Caco-2 (cell line): ENCODE results near the gene NOPCHAP1. TPM values are rescaled to one million over a fixed set of nuclear protein-coding genes. Genes with fewer than 3 reads are reported as not detected.
"Not testable (repeated sequence)": the region's sequence is repeated elsewhere in the genome, so short reads cannot be mapped to it uniquely, and the experiment has no call there.

Experiments
- BruUV-seq: library from RNA; stranded (reverse); fragments of 400-500 nt; replicated peaks from 2 replicates; lab custom pipeline; 2021; lab: Mats Ljungman, UMichigan
- CTCF ChIA-PET: fragments of 300-600 bp; sonication (Branson Sonifier 250); formaldehyde crosslinking; loops from one replicate; lab custom pipeline; 2022; ENCODE audit warnings: antibody characterized with exemption; lab: Charles Lee
- POLR2A ChIA-PET: fragments of 300-600 bp; sonication (Branson Sonifier 250); formaldehyde crosslinking; loops from one replicate; lab custom pipeline; 2022; ENCODE audit warnings: antibody characterized with exemption; lab: Charles Lee
- DNase-seq, 2 experiments: peaks; one replicate each; pipeline versions ENCODE4 v3.0.0 to v3.0.0-alpha.2; 2020 to 2022
- H3K27me3 ChIP-seq: replicated peaks from 2 replicates; pipeline ENCODE4 v1.6.0; 2011; ENCODE audit warnings: low read length; ENCODE audit not compliant: control insufficient read depth, insufficient read depth
- H3K36me3 ChIP-seq: 2 replicates; pipeline ENCODE4 v1.5.1; 2011; ENCODE audit warnings: low read length; ENCODE audit not compliant: control insufficient read depth, insufficient read depth
- H3K4me1 ChIP-seq: fragments of 250-450 bp; sonication (Bioruptor Pico); 2 replicates; pipeline ENCODE4 v1.5.1; 2020; ENCODE audit warnings: mild to moderate bottlenecking
- H3K4me3 ChIP-seq: 2 replicates; pipeline ENCODE4 v1.5.1; 2011; ENCODE audit warnings: low read depth, mild to moderate bottlenecking, control low read depth, low read length
- H3K9me3 ChIP-seq: fragments of 250-450 bp; sonication (Bioruptor Pico); 2 replicates; pipeline ENCODE4 v1.5.1; 2020; ENCODE audit warnings: mild to moderate bottlenecking, moderate library complexity
- H3K27ac Mint-ChIP-seq: one replicate; pipeline ENCODE4 v1.8.0; 2022; ENCODE audit warnings: mixed read lengths; ENCODE audit not compliant: unreplicated experiment
- H3K27me3 Mint-ChIP-seq: one replicate; pipeline ENCODE4 v1.8.0; 2022; ENCODE audit warnings: mixed read lengths; ENCODE audit not compliant: insufficient read depth, unreplicated experiment
- H3K36me3 Mint-ChIP-seq: one replicate; pipeline ENCODE4 v1.8.0; 2022; ENCODE audit warnings: mild to moderate bottlenecking, mixed read lengths; ENCODE audit not compliant: insufficient read depth, unreplicated experiment
- H3K4me1 Mint-ChIP-seq: one replicate; pipeline ENCODE4 v1.8.0; 2022; ENCODE audit warnings: low read depth, mixed read lengths; ENCODE audit not compliant: unreplicated experiment
- H3K4me3 Mint-ChIP-seq: one replicate; pipeline ENCODE4 v1.8.0; 2022; ENCODE audit warnings: mild to moderate bottlenecking, moderate library complexity, mixed read lengths; ENCODE audit not compliant: unreplicated experiment
- H3K9me3 Mint-ChIP-seq: one replicate; pipeline ENCODE4 v1.8.0; 2022; ENCODE audit warnings: mixed read lengths; ENCODE audit not compliant: unreplicated experiment
- intact Hi-C: fragments of 100-400 bp; cut with micrococcal nuclease; formaldehyde crosslinking; loops from one replicate; pipeline ENCODE4 v1.10.0; 2022; ENCODE audit not compliant: unreplicated experiment
- total RNA-seq: library from RNA; stranded (reverse); gene quantifications from 2 replicates; pipeline ENCODE4 v1.2.3, GENCODE V29; 2022
- TF ChIP-seq, protein P1 (sequence below), 2 experiments: fragments of 200-600 bp in 1 of 2; IDR thresholded peaks; 1 replicate in 1 of 2; 2 replicates in 1 of 2; pipeline versions ENCODE4 v1.5.1 to v1.8.0; 2011 to 2022; ENCODE audit warnings: antibody characterized with exemption in 1 of 2, control low read depth in 1 of 2, inconsistent platforms in 1 of 2, low read depth in 1 of 2, low read length in 1 of 2, mild to moderate bottlenecking in 1 of 2, moderate library complexity in 1 of 2; ENCODE audit not compliant: insufficient read depth in 1 of 2, severe bottlenecking in 1 of 2, unreplicated experiment in 1 of 2

NOPCHAP1 gene
- total RNA-seq, 1 experiment from 2014 or later: 23.0 TPM

DNA sequence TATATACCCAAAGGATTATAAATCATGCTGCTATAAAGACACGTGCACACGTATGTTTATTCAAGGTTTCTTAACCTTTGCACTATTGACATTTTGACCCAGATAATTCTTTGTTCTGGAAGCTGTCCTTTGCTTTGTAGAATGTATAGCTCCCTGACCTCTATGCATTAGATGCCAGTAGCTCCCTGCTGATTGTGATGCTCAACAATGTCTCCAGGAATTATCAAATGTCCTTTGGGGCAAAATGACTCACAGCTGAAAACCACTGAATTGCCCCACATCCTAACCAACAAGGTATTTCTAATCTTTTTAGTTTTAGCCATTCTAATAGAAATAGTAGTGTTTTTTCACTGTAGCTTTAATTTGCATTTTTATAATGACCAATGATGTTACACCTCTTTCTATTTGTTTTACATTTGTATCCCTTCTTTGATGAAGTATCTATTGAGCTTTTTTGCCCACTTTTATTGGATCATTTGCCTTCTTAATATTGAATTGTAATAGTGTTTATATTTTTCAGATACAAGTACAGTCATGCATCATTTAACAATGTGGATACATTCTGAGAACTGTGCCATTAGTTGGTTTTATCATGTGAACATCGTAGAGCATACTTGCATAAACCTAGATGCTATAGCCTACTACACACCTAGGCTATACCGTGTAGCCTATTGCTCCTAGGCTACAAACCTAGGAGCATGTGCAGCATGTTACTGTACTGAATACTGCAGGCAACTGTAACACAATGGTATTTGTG, 10.4 kb upstream of the NOPCHAP1 start:
- Mint-ChIP-seq H3K27ac (no peak overlapping the region), H3K9me3 (no peaks in the 10 kb centered on the region), H3K27me3 (no peaks in the 10 kb centered on the region), H3K4me1 (no peaks in the 10 kb centered on the region), H3K36me3 (no peaks in the 10 kb centered on the region), H3K4me3 (no peak overlapping the region)
- ChIA-PET CTCF (no interaction called here), POLR2A (no interaction called here)
- Histone ChIP-seq H3K9me3 (no peaks in the 10 kb centered on the region), H3K4me3 (no peak overlapping the region), H3K27me3 (no peaks in the 10 kb centered on the region), H3K36me3 (no peaks in the 10 kb centered on the region), H3K4me1 (no peaks in the 10 kb centered on the region)
- intact Hi-C loops: no loop called here
- TF ChIP-seq, protein P1, sequence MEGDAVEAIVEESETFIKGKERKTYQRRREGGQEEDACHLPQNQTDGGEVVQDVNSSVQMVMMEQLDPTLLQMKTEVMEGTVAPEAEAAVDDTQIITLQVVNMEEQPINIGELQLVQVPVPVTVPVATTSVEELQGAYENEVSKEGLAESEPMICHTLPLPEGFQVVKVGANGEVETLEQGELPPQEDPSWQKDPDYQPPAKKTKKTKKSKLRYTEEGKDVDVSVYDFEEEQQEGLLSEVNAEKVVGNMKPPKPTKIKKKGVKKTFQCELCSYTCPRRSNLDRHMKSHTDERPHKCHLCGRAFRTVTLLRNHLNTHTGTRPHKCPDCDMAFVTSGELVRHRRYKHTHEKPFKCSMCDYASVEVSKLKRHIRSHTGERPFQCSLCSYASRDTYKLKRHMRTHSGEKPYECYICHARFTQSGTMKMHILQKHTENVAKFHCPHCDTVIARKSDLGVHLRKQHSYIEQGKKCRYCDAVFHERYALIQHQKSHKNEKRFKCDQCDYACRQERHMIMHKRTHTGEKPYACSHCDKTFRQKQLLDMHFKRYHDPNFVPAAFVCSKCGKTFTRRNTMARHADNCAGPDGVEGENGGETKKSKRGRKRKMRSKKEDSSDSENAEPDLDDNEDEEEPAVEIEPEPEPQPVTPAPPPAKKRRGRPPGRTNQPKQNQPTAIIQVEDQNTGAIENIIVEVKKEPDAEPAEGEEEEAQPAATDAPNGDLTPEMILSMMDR (IDR thresholded peaks at IDR 0.05; ENCODE audit: insufficient read depth in 1 of 2, low read depth in 1 of 2, low read length in 1 of 2, severe bottlenecking in 1 of 2, unreplicated experiment in 1 of 2): no peak
- DNase-seq: no peak
- no TSS peak for BruUV-seq

DNA sequence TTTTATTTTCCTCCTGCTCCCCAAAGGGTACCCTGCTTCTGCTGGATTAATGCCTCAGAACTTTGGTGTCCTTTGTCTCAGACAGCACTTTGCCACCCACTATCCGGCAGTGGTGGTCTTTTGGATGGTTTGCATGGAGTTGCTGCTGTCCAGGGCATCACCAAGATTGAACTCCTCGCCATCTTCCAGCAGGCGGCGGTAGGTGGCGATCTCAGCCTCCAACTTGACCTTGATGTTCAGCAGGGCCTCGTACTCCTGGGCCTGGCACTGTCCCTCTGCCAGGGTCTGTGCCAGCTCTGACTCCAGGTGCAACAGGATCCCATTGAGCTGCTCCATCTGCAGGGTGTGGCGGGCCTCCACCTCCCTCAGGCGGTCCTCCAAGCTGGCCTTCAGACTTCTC, 9.4 kb upstream of the NOPCHAP1 start:
- intact Hi-C loops: no loop called here

GRCh38 chr12:104977688-104978087, 8.4 kb upstream of the NOPCHAP1 start:
- H3K27me3 Mint-ChIP-seq, H3K27ac Mint-ChIP-seq, H3K27me3 ChIP-seq, BruUV-seq, H3K4me1 ChIP-seq, H3K36me3 Mint-ChIP-seq, DNase-seq, CTCF ChIA-PET, H3K9me3 ChIP-seq, H3K4me3 Mint-ChIP-seq, intact Hi-C loops, H3K4me3 ChIP-seq, POLR2A ChIA-PET, H3K4me1 Mint-ChIP-seq, H3K9me3 Mint-ChIP-seq, H3K36me3 ChIP-seq: not testable (repeated sequence)

More for the DNA sequence above, 9.4 kb upstream of the NOPCHAP1 start:
- Histone ChIP-seq H3K36me3 (no peaks in the 10 kb centered on the region), H3K4me3 (no peak overlapping the region), H3K27me3 (no peaks in the 10 kb centered on the region), H3K9me3 (no peaks in the 10 kb centered on the region), H3K4me1 (no peaks in the 10 kb centered on the region)
- DNase-seq: no peak
- Mint-ChIP-seq H3K36me3 (no peaks in the 10 kb centered on the region), H3K27ac (no peak overlapping the region), H3K4me3 (no peak overlapping the region), H3K27me3 (peaks cover 3% of the 10 kb centered on the region), H3K4me1 (no peaks in the 10 kb centered on the region), H3K9me3 (no peaks in the 10 kb centered on the region)
- TF ChIP-seq, protein P1 (IDR thresholded peaks at IDR 0.05; ENCODE audit: insufficient read depth in 1 of 2, low read depth in 1 of 2, low read length in 1 of 2, severe bottlenecking in 1 of 2, unreplicated experiment in 1 of 2): no peak
- ChIA-PET CTCF (no interaction called here), POLR2A (no interaction called here)
- no TSS peak for BruUV-seq
